Stimulated activated CD8-positive, alpha-beta memory T cell treated with anti-CD3 and anti-CD28 coated beads, Interleukin-12 subunit alpha, Interleukin-12 subunit beta, amount 100 ng/mL, for 1 hour (primary cell): ENCODE data around the gene IBA57.

Experiments used
- DNase-seq: peaks from one replicate; pipeline ENCODE4 v3.0.0-alpha.2; 2020; ENCODE audit warnings: low read depth

Gene IBA57

DNA sequence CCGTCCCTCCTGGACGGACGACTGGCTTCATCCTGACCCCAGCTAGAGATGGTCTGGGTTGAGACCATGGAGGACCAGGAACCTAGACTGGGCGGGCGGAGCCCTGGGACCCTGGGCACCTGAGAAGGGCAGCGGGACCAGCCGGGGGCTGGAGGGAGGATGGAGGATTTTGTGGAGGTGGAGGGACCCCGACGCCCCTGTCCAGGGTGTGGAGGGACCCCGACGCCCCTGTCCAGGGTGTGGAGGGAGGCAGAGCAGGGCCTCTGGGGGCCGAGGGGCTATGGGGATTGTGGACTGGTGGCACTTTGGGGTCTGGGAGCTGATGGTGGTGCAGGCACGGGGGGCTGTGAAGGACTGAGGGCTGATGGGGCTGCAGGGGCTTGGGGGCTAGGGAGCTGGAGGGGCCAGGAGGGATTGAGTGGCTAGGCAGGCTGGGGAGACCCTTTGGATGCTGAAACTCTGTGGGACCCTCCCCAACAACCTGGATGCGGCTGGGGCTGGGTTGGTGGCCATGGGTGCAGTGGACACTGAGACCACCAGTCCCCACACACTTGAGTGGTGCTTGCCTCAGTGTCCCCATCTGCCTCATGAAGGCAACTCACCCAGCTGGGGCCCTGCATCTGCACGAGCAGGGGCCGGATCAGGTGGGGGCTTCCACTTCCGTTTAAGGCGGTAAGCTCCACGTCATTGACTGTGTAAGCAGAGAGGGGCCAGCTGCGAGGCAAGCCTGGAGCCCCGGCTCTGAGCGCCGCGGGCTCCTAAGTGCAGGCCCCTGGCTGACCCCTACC, 8.5 kb upstream of the IBA57 start:
- no peak for DNase-seq

DNA sequence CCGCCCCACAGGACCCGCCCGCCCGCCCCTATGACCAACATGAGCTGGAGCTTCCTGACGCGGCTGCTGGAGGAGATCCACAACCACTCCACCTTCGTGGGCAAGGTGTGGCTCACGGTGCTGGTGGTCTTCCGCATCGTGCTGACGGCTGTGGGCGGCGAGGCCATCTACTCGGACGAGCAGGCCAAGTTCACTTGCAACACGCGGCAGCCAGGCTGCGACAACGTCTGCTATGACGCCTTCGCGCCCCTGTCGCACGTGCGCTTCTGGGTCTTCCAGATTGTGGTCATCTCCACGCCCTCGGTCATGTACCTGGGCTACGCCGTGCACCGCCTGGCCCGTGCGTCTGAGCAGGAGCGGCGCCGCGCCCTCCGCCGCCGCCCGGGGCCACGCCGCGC, 7.9 kb upstream of the IBA57 start:
- DNase-seq: no peak

DNA sequence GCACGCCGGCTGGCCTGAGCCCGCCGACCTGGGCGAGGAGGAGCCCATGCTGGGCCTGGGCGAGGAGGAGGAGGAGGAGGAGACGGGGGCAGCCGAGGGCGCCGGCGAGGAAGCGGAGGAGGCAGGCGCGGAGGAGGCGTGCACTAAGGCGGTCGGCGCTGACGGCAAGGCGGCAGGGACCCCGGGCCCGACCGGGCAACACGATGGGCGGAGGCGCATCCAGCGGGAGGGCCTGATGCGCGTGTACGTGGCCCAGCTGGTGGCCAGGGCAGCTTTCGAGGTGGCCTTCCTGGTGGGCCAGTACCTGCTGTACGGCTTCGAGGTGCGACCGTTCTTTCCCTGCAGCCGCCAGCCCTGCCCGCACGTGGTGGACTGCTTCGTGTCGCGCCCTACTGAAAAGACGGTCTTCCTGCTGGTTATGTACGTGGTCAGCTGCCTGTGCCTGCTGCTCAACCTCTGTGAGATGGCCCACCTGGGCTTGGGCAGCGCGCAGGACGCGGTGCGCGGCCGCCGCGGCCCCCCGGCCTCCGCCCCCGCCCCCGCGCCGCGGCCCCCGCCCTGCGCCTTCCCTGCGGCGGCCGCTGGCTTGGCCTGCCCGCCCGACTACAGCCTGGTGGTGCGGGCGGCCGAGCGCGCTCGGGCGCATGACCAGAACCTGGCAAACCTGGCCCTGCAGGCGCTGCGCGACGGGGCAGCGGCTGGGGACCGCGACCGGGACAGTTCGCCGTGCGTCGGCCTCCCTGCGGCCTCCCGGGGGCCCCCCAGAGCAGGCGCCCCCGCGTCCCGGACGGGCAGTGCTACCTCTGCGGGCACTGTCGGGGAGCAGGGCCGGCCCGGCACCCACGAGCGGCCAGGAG, 7.2 kb upstream of the IBA57 start:
- no peak for DNase-seq

DNA sequence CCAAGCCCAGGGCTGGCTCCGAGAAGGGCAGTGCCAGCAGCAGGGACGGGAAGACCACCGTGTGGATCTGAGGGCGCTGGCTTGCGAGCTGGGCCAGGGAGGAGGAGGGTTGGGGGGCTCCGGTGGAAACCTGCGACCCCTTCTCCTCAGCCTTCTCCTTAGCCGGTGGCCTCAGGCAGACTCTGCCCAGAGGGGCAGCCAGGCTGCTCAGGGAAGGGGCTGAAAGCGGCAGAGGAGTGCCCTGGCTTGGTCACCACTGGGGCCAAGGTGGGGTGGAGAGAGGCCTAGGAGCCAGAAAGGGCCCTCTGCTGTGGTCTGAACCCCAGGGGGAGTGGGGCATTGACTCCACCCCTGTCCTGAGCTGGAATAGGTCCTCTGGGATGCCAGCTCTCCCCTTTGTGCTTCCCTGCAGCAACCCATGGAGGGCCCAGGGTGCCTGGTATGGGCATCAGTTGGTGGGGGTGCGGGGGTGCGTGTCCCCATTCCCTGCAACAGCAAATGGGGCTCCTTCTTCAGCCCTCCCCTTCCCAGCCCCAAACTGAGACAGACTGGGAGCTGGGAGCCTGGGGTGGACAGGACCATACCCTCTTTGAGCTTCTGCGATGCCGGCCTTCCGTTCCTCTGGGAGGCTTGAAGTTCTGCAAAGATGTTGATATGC, 6.5 kb upstream of the IBA57 start:
- no peak for DNase-seq

GRCh38 chr1:228160201-228160761, 5.3 kb upstream of the IBA57 start:
- DNase-seq: no peak

DNA sequence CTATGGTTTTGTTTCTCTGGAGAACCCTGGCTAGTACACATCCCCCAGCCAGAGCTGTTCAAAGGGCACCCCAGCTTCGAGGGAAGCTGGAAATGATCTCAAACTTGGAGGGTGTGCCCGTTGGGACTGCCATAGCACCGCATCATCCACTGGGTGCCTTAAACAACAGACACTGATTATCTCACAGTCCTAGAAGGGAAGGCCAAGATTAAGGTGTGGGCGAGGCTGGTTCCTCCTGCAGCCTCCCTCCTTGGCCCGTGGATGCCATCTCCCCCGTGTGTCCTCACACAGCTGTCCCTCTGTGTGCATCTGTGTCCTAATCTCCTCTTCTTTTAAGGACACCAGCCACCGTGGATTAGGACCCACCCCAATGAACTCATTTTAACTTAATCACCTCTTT, 4.2 kb upstream of the IBA57 start:
- no peak for DNase-seq

DNA sequence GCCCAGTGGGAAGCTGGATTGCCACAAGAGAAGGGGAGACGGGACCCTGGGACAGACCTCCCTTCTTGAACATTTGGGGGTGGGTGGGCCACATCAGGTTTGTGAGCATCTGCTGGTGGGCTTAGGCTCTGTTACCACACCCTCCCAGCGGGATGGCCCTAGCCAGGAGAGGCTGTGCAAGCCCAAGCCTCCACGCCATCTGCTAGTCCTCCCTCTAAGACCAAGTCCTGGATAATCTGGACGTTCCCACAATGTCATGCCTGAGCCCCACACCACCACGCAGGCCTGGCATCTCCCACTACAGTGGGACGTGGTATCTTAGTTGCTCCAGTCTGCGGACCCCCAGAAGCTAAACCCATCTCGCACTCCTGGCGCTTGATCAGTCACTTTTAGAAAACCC, 3.7 kb upstream of the IBA57 start:
- no peak for DNase-seq

DNA sequence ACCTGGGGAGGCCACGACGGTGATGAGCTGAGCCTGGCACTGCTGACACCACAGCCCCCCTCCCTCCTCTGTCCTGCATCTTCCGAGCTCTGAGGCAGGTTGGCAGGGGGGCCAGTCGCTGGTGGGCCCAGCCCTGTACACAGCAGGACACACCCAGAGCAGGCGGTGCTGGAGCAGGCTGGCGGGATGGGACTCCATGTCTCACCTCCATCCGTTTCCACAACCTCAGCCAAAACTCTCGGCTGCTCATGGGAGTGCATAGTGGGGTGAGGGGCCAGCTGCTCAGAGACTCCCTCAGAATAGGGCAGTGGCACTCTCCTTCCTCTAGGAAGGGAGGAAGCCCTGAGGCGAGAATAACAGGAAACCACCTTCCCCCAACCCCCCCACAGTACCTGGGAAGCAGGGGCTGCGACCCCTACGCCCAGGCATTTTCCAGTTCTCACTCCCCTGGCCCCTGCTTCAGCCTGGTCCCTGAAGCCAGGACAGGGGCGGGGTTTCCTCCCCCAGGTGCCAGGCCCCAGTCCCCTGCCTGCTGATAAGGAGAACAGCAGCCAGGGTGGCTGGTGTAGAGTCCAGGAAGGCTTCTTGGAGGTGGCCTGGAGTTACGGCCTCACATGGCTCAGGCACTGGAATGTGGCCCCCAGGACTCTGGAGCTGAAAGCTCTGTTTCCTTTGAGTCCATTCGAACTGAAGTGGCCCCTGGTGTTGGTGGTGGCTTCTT, 3.2 kb upstream of the IBA57 start:
- DNase-seq: no peak

GRCh38 chr1:228163007-228163753, 2.4 kb upstream of the IBA57 start:
- no peak for DNase-seq

- no peak for DNase-seq
Measured at GRCh38 chr1:228163776-228164519, 1.7 kb upstream of the IBA57 start.

GRCh38 chr1:228164561-228165371, 838 bp upstream of the IBA57 start:
- no peak for DNase-seq

DNA sequence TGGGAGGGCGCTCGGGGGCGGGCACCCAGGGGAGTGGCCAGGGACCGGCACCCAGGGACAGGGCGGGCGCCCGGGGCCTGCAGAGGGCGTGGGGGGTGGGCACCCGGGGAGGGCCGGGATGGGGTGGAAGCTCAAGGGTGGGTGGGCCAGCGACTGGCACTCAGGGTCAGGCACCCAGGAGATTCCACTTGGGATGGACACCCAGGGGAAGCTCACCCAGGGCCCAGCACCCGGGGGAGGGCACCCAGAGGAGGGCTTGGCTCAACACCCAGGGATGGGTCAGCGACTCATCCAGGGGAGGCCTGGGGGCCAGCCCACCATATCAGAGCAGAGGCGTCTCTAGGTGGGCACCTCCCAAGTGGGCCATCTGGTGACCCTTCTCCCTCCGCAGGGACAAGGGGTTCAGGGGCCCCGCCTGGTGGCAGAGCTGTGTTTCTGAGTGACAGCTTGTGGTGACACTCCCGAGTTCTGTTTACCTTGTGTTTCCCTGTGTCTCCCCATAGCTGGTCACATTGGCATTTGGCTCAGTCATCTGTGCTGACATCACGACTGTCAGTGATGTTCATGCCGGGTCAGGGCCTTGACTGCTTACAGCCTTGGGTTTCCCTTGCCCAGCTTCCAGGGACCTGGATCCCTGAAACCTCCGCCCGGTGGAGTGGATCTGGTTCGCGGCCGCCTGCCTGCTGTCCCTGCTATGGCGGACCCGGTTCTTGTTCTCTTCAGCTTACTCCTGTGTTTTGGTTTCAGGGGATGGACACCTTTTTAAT, 749 bp downstream of the IBA57 start:
- peak; percentile 27 for DNase-seq

- no peak for DNase-seq
Measured at GRCh38 chr1:228168563-228169270, 3.1 kb downstream of the IBA57 start.

DNA sequence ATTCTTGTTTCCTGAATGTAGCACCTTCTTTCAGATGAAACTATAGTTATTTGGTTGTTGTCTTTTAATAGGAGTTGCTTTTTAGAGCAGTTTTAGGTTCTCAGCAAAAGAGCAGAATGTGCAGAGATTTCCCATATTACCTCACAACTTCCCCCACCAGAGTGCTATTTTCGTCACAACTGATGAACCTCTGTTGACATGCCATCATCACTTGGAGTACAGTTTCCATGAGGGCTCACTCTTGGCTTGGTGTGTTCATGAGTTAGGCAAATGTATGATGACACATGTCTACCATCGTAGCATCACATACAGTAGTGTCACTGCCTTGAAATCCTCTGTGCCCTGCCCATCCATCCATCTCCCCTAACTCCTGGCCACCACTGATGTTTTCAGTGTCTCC, 3.7 kb downstream of the IBA57 start:
- no peak for DNase-seq

DNA sequence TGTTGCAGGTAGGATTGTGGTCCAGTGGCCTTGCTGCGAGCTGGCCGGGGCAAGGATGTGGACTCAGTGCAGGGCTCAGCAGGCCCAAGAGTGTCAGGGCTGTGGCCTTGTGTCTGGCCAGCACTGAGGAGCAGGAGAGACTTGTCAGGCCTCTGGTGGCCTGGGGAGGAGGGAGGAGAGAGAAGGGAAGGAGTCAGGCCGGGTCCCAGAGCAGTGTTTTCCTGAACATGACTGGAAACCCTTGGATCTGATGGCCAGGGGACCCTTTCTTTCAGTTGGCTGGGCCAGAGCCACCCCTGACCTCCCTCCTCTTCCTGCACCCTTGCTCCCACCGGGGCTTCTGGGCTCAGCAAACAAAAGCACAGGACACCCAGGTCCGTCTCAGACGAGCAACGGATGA, 5.1 kb downstream of the IBA57 start:
- no peak for DNase-seq

DNA sequence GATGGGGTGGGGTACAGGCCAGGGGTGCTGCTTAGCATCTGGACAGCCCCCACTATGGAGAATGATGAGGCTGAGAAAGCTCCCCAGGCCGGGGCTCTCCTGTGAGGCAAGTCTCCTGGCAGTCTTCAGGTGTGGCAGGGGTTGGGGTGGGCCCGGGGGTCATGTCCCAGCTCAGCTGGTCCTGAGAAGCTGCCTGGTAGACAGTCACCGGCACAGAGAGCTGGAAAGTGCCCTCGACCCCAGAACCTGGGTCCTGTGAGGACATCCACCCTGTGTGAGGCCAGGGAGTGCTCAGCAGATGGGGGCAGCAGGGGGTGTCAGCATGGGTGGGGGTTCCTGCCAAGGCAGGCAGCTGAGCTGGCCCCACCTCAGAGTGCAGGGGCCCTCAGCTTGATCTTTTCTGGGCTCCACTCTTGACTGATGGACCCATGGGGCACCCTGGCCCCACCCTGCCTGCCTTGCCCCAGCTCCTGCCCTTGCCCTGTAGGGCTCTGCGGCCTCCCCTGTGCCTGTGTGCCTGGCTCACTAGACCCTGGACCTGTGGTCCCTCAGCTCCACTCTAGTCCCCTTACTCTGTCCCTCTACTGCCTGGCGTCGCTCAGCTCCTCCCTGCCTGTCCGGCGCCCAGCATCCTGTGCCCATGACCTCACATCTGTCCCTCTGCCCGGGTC, 5.8 kb downstream of the IBA57 start:
- no peak for DNase-seq
